GM23338 (cell line): ENCODE results near the gene SSH2. TPM values are rescaled to one million over a fixed set of nuclear protein-coding genes. Genes with fewer than 3 reads are reported as not detected.

ENCODE experiments used
- ATAC-seq: fragments of 200-7000 bp; cut with Tn5 transposase; 3 replicates; pipeline ENCODE4 v1.9.1; 2020
- DNase-seq: peaks from one replicate; pipeline ENCODE4 v3.0.0-alpha.2; 2015; ENCODE audit warnings: low spot score
- H2AFZ ChIP-seq: fragments of 200-600 bp; sonication (generic); 2 replicates; pipeline ENCODE4 v1.8.0; 2016; ENCODE audit warnings: antibody characterized with exemption, mild to moderate bottlenecking, moderate library complexity
- H3F3A ChIP-seq: fragments of 200-600 bp; sonication (generic); replicated peaks from 2 replicates; pipeline ENCODE4 v1.8.0; 2017; ENCODE audit warnings: antibody characterized with exemption, mixed run types, low read depth
- H3K27ac ChIP-seq: fragments of 200-600 bp; sonication (generic); 2 replicates; pipeline ENCODE4 v1.6.1; 2016; ENCODE audit warnings: low read depth
- H3K27me3 ChIP-seq: fragments of 200-600 bp; sonication (generic); 2 replicates; pipeline ENCODE4 v1.8.0; 2016; ENCODE audit warnings: mild to moderate bottlenecking, mixed run types, moderate library complexity; ENCODE audit not compliant: insufficient read depth
- H3K36me3 ChIP-seq: fragments of 200-600 bp; sonication (generic); 2 replicates; pipeline ENCODE4 v1.8.0; 2016; ENCODE audit warnings: mild to moderate bottlenecking; ENCODE audit not compliant: insufficient read depth
- H3K4me1 ChIP-seq: fragments of 200-600 bp; sonication (generic); 2 replicates; pipeline ENCODE4 v1.8.0; 2016; ENCODE audit warnings: mild to moderate bottlenecking, moderate library complexity; ENCODE audit not compliant: insufficient read depth
- H3K4me2 ChIP-seq: fragments of 200-600 bp; sonication (generic); 2 replicates; pipeline ENCODE4 v1.7.1; 2017; ENCODE audit warnings: mixed run types
- H3K4me3 ChIP-seq: fragments of 200-600 bp; sonication (generic); 2 replicates; pipeline ENCODE4 v1.6.1; 2016; ENCODE audit warnings: mixed run types
- H3K79me2 ChIP-seq: fragments of 200-600 bp; sonication (generic); replicated peaks from 2 replicates; pipeline ENCODE4 v1.8.0; 2017; ENCODE audit warnings: mild to moderate bottlenecking; ENCODE audit not compliant: insufficient read depth
- H3K9me2 ChIP-seq: fragments of 200-600 bp; sonication (generic); 2 replicates; pipeline ENCODE4 v1.8.0; 2017; ENCODE audit not compliant: insufficient read depth
- H4K20me1 ChIP-seq: fragments of 200-600 bp; sonication (generic); replicated peaks from 2 replicates; pipeline ENCODE4 v1.8.0; 2017; ENCODE audit warnings: mild to moderate bottlenecking; ENCODE audit not compliant: insufficient read depth
- H3K27ac Mint-ChIP-seq: 2 replicates; pipeline ENCODE4 v1.8.0; 2020; ENCODE audit warnings: inconsistent platforms, mild to moderate bottlenecking, moderate library complexity, mixed read lengths
- H3K27me3 Mint-ChIP-seq: 3 replicates; pipeline ENCODE4 v1.8.0; 2022; ENCODE audit warnings: low read depth, mild to moderate bottlenecking, moderate library complexity, mixed read lengths, inconsistent platforms; ENCODE audit not compliant: insufficient read depth, poor library complexity
- H3K36me3 Mint-ChIP-seq: 3 replicates; pipeline ENCODE4 v1.8.0; 2021; ENCODE audit warnings: low read depth, mild to moderate bottlenecking, inconsistent platforms, moderate library complexity, mixed read lengths
- H3K4me1 Mint-ChIP-seq: 3 replicates; pipeline ENCODE4 v1.8.0; 2020; ENCODE audit warnings: mild to moderate bottlenecking, inconsistent platforms, mixed read lengths
- H3K4me3 Mint-ChIP-seq: 3 replicates; pipeline ENCODE4 v1.8.0; 2021; ENCODE audit warnings: moderate library complexity, mild to moderate bottlenecking, inconsistent platforms, mixed read lengths
- H3K9me3 Mint-ChIP-seq: 3 replicates; pipeline ENCODE4 v1.8.0; 2020; ENCODE audit warnings: moderate library complexity, mild to moderate bottlenecking, inconsistent platforms, mixed read lengths
- CREB1 ChIP-seq: fragments of 250-450 bp; sonication (Bioruptor Pico); IDR thresholded peaks from 2 replicates; pipeline ENCODE4 v1.5.0; 2020; ENCODE audit warnings: low read depth, mild to moderate bottlenecking, moderate library complexity
- CTCF ChIP-seq, 2 experiments: fragments of 200-600 bp in 1 of 2; sonication (generic) in 1 of 2; conservative IDR thresholded peaks; 2 replicates each; pipeline versions ENCODE4 v1.5.1 to v1.6.1; 2016 to 2017; ENCODE audit warnings: antibody characterized with exemption in 2 of 2, low read depth in 2 of 2, mild to moderate bottlenecking in 2 of 2, moderate library complexity in 1 of 2
- ETS1 ChIP-seq: IDR thresholded peaks from 2 replicates; pipeline ENCODE4 v1.6.1; 2016; ENCODE audit warnings: antibody characterized with exemption
- EZH2 ChIP-seq: fragments of 200-600 bp; sonication (generic); IDR thresholded peaks from one replicate; pipeline ENCODE4 v1.8.0; 2017; ENCODE audit warnings: antibody characterized with exemption, mild to moderate bottlenecking, low read depth; ENCODE audit not compliant: unreplicated experiment
- EZH2phosphoT487 ChIP-seq: fragments of 200-600 bp; sonication (generic); IDR thresholded peaks from one replicate; pipeline ENCODE4 v1.8.1; 2018; ENCODE audit warnings: antibody characterized with exemption; ENCODE audit not compliant: unreplicated experiment
- JUNB ChIP-seq: IDR thresholded peaks from one replicate; pipeline ENCODE4 v1.6.1; 2016; ENCODE audit warnings: antibody characterized with exemption; ENCODE audit not compliant: unreplicated experiment
- NANOG ChIP-seq: IDR thresholded peaks from 2 replicates; pipeline ENCODE4 v1.6.1; 2016; ENCODE audit warnings: antibody characterized with exemption, borderline replicate concordance
- POLR2AphosphoS5 ChIP-seq: IDR thresholded peaks from 2 replicates; pipeline ENCODE4 v1.6.1; 2016; ENCODE audit warnings: antibody characterized with exemption, low read depth
- REST ChIP-seq: IDR thresholded peaks from one replicate; pipeline ENCODE4 v1.6.1; 2018; ENCODE audit warnings: antibody characterized with exemption; ENCODE audit not compliant: unreplicated experiment
- STAT1 ChIP-seq: IDR thresholded peaks from one replicate; pipeline ENCODE4 v1.6.1; 2016; ENCODE audit warnings: antibody characterized with exemption; ENCODE audit not compliant: unreplicated experiment
- ZNF114 ChIP-seq: fragments of 250-450 bp; sonication (Bioruptor Pico); IDR thresholded peaks from 2 replicates; pipeline ENCODE4 v1.5.0; 2020; ENCODE audit warnings: mild to moderate bottlenecking, moderate library complexity
- ZNF331 ChIP-seq: fragments of 250-450 bp; sonication (Bioruptor Pico); IDR thresholded peaks from 2 replicates; pipeline ENCODE4 v1.5.0; 2020; ENCODE audit warnings: low read depth, mild to moderate bottlenecking, moderate library complexity
- ZNF462 ChIP-seq: fragments of 250-450 bp; sonication (Bioruptor Pico); IDR thresholded peaks from 2 replicates; pipeline ENCODE4 v1.5.0; 2020; ENCODE audit warnings: mild to moderate bottlenecking, moderate library complexity
- polyA plus RNA-seq: library from polyadenylated mRNA; unstranded; fragments of >200 nt; fragmentation: Nextera tagmentation; extraction: Ambion mirVana; gene quantifications from 2 replicates; pipeline ENCODE4 v1.2.1, GENCODE V29; 2016
- total RNA-seq: library from RNA; depleted of rRNA; stranded (reverse); fragments of >200 nt; shearing (Covaris generic); gene quantifications from 2 replicates; pipeline ENCODE4 v1.2.3, GENCODE V29; 2014

Gene SSH2
- total and polyA plus RNA-seq, 2 experiments from 2014 or later = 9.9 to 12.1 TPM

GRCh38 chr17:29847118-29847517, 82.9 kb downstream of the SSH2 start:
- no peaks in the 10 kb centered on the region for H3K27me3 ChIP-seq

More at GRCh38 chr17:29847118-29847517, 82.9 kb downstream of the SSH2 start:
- Histone ChIP-seq H3K79me2 (no peaks in the 10 kb centered on the region), H4K20me1 (no peaks in the 10 kb centered on the region), H3K4me3 (no peak overlapping the region), H3F3A (no peaks in the 10 kb centered on the region), H3K9me2 (no peaks in the 10 kb centered on the region), H3K4me1 (0 out of 2 replicates have a peak, but pooled peaks cover 12% of the 10 kb centered on the region), H3K4me2 (no peak overlapping the region), H3K36me3 (no peaks in the 10 kb centered on the region), H3K27ac (no peak overlapping the region), H2AFZ (no peak overlapping the region)
- no peaks in the 10 kb centered on the region for H3K9me3 Mint-ChIP-seq
- peaks cover 4% of the 10 kb centered on the region for H3K27me3 Mint-ChIP-seq
- H3K4me3 Mint-ChIP-seq = no peak overlapping the region
- no peak for ATAC-seq
- H3K4me1 Mint-ChIP-seq = peaks cover 10% of the 10 kb centered on the region
- no peak overlapping the region for H3K27ac Mint-ChIP-seq
- TF ChIP-seq ETS1 (no peak), POLR2AphosphoS5 (no peak), STAT1 (no peak), CTCF (conservative IDR thresholded peaks at IDR 0.05; ENCODE audit: low read depth in 2 of 2) (no peak), ZNF114 (CRISPR knock-in tag) (no peak), NANOG (no peak), JUNB (no peak), EZH2 (no peak), REST (no peak), ZNF331 (CRISPR knock-in tag) (no peak), EZH2phosphoT487 (no peak), CREB1 (CRISPR knock-in tag) (no peak), ZNF462 (no peak)
- no peak for DNase-seq
- no peaks in the 10 kb centered on the region for H3K36me3 Mint-ChIP-seq
